HS-27A (cell line): ENCODE measurements around the gene CALML5.

Experiments
- DNase-seq: peaks from one replicate; pipeline ENCODE4 v3.0.0-alpha.2; 2012; ENCODE audit warnings: low read depth, missing footprints

The CALML5 gene, protein sequence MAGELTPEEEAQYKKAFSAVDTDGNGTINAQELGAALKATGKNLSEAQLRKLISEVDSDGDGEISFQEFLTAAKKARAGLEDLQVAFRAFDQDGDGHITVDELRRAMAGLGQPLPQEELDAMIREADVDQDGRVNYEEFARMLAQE

DNA sequence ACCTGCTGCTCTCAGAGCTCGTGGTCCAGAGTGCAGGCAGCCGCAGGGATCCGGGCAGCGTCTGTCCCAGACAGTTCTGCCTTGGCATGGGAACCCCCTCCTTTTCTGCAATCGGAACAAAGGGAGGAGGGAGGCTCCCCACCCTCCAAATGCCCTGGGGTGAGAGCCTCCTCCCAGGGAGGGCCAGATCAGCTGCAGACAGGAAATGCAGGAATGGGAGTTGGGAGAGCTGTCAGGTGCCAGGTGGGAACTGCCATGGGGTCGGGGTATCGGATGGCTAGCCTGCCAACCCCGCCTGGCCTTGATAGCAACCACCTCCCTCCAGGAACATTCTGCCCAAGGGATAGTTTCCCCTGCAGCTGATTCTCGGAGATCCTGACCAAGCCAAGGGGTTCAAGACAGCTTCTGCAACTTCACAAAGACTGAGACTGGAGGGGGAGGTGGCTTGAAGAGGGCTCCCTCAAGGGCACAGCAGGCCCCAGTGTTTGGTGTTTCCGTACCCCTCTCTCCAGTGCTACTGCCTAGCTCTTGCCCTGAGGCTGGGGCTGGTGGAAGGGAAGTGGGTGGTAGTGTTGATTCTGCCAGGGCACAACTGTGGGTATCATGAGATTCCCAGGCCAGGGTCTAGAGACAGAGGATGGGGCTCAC, at the start of gene CALML5:
Gene CALML5, minus strand, starts transcription at position 78 of the 648 bp plus-strand sequence. CDS start 132 bp downstream, outside the sequence.
- no peak for DNase-seq

DNA sequence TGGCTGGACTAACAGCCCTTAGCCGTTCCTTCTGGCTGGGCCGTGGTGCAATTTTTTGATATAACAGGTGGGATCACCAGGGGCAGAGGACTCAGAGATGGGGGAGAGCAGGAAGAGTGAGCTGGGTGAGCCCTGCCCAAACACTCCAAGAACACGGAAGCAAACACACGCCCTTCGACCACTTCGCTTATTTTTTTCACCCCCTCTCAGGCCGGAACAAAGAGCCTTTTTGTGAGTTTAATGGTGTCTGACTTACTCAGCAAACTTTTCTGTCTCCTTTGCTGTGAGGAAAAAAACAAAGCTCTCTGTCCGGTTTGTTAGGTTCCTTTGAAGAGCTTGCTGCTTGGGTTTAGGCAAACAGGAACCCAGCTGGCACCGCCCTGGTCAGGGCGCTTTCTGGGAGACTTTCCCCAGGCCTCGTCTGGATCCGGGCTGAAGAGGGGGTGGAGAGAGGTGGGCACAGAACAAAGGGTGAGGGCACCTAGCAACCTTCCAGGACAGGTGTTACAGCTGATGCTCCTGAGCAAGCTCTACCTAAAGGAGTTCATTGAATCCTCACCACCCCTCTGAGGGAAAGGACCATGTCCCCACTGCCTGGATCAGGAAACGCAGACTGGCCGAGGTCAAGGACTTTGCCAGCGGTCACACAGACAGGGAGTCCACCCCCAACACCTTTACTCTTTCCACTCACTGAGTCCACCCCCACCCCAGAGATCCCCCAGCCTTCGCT, 48.7 kb upstream of the CALML5 start:
- no peak for DNase-seq

DNA sequence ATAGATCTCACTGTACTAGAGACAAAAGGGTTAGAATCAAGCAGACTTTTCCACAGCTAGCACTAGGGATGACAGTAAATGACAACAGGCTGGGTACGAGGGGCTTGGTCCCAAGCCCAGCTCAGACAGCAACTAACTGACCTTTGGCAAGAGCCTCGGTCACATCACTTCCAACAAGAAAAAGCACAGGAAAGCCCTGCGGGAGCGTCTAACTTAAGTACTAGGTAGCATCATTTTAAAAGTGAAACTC, 48.2 kb upstream of the CALML5 start:
- no peak for DNase-seq

DNA sequence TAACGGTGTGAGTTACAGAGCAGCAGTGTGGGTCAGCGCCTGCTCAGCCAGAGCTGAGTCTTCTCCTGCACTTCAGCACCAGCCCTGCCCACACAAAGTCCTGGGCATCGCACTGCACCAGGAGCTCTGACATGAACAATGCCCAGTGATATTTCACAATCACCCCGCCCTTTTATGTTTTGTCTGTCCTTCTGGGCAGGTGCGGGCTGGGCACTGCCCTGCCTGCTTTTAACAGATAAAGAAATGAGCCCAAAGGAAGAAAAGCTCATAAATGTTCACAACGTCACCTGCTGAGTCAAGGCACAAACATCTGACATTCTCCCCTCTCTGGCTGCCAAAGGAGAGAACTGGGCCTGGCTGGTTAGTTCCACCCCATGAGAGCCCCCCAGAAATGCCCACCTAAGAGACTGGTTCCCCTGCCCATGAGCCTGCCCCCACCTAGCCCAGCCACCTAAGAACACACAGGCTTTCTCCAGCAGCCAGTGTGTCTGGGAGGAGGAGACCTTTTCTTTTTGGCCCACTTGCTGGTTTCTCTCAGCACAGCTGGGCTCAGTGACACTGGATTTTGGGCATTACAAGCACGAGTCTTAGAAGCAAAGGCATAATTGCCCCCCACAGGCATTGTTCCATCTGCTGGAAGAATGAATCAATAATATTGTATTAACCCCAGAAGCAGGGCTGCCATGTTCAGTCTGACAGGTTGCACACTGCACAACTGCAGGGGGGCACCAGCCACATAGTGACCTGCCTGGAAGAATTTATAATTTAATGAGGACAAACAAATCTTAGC, 47.7 kb upstream of the CALML5 start:
- DNase-seq, result no peak

DNA sequence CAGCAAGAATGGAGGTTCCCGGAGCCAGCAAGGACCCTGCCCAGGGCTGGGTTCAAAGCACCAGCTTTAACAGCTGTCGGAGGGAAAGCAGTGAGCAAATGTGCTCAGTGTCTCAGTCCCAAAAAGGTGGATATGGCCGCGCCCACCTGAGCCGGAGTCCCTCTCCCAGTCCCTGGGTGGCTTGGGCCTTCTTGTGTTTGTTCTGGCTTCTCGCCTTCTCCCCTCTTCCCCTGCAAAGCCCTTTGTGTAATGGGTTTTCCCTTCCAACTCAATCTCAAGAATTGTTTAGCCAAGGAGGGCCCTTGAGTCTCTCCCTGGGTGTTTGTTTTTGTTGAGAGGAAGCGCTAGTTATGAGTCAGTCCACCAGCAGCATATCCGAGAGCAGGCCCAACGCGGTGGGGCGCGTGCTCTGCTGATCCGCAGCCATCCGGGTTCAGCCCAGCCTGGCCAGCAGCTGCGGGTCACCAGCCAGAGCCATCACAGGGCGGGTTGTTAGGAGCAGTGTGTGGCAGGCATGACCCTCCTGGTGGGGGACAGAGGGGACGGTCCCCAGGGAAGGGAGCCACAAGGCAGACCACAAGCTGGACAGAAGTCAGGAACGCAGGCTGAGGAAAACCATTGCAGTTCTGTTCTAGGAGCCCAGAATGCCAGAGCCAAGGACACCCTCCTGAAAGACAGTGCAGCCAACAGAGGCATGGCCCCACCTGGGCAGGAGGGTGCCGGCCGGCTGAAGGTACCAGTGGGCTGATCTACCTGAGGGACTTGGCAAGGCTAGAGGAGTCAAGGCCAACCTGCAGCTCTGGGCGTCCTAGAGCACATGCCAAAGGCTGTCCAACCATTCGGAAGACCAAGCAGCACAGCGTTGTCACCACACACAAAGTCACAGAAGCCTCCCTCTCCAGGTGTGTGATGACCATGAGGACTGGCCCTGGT, 46.7 kb upstream of the CALML5 start:
- DNase-seq, result no peak

DNA sequence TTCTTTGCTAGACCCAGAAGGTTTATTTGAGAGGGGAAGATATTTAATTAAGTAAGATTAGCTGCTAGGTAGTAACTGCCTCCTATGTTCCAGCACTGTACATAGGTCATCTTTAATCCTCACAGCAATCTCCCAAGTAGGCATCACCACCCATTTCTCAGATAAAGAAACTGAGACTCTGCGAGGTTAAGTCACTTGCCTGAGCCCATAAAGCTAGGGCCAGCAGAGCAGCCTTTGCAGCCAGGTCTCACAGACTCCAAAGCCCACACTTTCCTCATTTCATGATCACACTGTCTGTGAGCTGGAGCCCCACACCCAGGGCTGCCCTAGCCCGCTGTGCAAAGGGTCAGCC, 46.0 kb upstream of the CALML5 start:
- DNase-seq, result no peak

DNA sequence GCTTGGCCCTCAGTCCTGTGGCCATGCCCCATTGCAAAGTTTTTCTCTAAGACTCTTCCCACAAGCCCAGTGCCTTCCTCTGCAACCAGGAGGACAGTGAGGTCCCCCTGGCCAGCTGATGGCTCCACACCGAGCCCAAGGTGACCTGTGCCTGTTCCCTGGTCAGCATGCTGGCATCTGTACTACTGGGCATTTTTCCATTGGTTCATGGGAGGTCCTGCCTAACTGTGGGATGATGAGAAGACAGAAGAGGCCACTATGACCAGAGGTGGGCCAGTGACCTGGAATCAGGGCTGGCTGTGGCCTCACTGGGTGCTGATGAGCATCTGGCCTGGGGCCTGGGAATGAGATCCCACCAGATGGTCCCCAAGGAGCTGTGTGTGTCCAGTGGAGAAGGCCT, 45.6 kb upstream of the CALML5 start:
- DNase-seq, result no peak

DNA sequence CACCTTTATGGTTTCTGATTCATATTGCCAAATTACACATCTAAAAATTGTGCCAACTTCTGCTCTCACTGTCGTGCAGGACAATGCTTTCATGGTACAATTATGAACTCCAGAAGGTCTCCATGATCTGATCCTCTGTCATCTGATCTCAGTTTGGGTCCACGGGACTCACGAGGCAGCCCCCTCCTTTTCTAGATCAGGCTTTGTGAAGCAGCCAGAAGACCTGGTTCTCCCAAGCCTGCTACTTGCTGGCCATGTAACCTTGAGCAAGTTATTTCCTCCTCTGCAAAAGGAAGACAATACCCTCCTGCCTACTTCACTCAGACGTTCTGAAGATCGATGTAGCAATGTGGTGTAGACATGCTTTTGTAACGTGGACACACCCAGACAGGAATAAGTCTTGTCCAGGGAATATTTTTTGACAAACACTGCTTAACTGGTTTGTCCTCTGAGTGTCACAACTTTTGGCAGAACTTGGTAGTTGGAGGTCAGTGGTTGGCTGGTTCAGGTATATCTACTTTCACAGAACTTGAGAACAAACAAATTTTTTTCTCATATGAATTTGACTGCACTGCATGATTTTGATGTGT, 44.9 kb upstream of the CALML5 start:
- no peak for DNase-seq

DNA sequence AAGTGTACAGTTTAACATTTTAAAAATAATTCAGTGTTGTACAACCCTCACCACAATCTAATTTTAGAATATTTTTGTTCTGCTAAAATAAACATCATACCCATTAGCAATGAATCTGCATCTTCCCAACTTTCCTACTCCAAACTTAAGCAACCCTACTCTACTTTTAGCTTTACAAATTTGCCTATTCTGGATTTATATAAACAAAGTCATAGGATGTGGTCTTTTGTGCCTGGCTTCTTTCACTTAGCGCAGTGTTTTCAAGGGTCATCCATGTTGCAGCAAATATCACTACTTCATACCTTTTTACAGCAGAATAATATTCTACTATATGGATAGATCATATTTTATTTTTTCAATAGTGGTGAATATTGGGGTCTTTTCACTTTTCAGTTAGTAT, 44.3 kb upstream of the CALML5 start:
- no peak for DNase-seq

DNA sequence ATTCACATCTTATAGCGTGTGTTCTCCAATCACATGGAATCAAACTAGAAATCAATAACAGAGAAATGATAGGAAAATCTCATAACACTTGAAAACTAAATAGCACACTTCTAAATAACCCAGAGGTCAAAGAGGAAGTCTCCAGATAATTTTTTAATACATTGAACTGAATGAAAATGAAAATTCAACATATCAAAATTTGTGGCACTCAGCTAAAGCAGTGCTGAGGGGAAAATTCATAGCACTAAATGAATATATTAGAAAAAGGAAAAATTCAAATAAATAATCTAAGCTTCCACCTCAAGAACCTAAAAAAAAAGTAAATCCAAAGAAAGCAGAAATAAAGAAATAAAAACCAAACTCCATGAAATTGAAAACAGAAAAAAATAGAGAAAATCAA, 42.7 kb upstream of the CALML5 start:
- DNase-seq, result no peak

DNA sequence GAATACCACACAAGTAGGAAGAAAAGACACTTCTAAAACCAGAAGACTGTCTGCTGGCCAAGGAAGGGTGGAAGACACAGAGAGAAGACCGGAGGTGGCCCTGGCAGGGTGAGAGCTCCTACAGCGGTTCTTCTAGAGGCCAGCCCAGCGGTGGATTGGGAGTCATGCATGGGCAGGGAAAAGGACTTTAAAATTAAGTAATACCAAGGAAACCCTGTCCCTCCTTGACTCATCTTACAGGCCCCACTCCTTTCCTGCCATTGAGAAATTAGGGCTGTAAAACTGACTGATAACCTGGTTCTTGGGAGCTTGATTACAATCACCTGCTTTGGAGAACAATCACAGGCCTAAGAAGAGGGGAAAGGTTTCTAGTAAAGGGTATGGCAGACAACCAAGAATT, 41.5 kb upstream of the CALML5 start:
- DNase-seq, result no peak

DNA sequence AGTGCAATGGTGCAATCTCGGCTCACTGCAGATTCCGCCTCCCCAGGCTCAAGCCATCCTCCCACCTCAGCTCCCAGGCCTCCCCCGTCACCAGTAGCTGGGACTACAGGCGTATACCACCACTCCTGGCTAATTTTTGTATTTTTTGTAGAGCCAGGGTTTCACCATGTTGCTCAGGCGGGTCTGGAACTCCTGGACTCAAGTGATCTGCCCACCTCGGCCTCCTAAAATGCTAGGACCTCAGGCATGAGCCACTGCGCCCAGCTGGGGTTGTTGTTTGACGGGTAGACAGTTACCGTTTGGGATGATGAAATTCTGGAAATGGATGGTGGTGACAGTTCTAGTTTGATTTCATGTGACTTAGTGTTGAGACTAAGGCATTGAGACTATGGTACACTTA, 40.7 kb upstream of the CALML5 start:
- no peak for DNase-seq

DNA sequence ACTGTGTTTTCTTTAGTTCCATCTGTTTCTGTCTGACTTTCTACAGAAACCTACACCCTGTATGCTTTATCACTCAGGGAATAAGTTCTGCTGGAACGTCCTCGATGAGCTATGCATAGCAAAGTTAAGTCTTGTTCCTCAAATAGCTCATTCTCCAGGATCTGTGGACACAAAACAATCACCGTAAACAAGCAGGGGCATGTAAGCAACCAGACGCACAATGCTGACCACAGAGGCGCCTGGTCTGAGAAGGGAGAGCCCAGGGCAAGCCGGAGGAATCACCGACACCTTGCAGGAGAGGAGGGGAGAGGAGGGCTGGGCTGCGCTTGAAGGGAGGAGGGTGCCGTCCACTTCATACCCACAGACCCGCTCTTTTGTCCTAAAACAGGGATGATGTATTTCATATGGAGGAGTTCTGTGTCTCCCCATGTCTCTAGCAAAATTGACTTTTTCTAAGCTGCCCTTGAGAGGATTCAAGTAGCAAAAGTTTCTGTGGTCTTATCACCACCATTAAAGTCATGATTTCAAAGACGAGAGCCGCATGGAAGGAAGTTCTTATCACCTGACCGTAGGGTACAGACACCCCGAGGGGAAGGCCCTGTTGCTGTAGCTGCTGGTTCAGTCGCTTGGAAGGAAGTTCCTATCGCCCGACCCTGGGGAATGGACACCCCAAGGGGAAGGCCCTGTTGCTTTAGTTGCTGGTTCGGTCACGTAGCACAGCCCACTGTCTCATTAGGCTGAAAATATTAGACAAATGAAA, 39.7 kb upstream of the CALML5 start:
- no peak for DNase-seq

DNA sequence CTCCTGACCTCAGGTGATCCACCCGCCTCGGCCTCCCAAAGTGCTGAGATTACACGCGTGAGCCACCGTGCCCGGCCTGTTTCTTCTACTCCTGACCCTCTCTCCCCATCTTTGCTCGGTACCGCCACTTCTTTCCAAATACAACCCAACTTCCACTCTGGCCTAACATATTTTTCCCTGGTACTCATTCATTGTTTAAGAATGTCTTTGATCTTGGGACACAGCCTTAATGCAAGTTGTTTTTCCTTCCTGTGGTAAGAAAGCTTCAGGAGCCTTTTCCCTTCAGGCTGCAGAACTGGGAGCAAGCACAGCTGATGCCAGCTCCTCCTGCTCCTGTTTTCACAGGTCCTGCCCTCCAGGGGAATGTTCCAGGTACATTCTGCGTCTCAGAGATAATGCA, 39.1 kb upstream of the CALML5 start:
- no peak for DNase-seq

DNA sequence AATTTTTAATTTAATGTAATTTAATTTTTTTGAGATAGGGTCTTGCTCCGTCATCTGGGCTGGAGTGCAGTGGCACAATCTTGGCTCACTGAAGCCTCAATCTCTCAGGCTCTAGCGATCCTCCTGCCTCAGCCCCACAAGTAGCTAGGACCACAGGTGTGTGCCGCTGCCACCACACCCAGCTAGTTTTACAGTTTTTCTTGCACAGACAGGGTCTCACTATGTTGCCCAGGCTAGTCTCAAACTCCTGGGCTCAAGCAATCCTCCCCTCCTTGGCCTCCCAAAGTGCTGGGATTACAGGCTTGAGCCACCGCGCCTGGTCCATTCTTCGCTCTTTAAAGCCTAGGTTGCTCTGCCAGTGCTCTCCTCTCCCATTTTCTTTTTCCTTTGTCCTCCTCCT, 38.3 kb upstream of the CALML5 start:
- no peak for DNase-seq

DNA sequence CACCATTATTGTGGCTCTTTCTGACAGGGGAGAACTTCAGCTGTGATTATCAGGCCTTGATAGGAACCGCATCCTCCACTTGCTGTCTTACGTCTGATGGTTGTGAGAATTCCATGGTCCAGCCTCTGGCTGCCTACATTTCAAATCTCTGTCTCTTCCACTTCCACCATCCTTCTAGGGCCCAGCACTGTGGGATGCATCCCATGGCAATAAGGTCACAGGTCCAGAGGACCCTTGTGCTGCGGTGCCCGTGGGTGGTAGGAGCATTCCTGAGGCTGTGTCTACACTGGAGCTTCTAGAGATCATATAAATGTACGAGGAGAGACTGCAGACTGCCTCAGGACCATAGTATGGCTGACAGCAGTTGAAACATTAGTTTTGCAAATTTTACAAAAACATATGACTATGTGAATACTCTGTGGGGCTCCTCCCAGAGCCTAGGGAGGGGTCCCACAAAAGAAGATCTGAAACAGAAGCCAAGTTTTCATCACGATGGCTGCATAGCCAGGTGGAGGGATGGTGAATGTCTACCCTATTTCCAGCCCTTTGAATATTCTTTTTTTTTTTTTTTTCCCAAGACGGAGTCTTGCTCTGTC, 37.2 kb upstream of the CALML5 start:
- no peak for DNase-seq

DNA sequence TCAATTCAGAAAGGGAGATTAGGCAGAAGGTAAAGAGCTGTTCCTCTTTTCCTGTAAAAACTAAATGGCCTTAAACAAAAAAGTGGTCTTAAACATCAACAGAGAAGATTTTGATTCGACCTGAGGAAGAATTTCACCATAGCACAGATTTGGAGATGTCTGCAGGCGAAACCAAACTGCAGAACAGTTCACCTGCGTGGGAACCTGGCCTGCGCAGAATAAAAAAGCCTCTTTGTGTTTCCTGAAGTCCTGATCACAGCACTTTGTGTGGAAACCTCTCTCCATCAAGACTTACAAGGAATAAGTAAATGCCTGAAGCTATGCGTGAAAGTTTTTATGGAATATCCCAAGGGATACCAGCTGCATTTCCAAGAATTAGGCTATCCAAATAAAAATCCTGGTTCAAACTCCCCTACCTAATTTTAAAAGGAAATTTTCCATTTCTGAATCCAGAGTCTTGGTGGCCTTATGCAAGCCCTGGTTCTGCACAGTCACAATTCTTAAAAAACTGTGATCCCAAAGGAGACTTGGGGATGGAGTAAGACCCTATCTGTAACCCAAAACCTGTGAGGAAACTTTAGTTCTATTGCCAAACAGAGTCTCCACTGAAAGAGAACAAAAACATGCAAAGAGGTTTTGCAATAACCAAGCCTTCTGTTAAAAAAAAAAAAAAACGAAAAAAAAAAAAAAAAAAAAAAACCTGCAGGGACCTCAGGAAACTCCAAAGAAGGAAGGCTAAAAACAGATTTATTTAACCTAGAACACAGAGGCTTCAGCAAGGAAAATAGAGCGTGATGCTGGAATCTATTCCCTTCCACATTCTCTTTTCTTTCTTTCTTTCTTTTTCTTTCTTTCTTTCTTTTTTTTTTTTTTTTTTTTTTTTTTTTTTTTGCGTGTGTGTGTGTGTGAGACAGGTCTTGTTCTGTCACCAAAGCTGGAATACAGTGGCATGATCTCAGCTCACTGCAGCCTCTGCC, 35.8 kb upstream of the CALML5 start:
- DNase-seq, result no peak

DNA sequence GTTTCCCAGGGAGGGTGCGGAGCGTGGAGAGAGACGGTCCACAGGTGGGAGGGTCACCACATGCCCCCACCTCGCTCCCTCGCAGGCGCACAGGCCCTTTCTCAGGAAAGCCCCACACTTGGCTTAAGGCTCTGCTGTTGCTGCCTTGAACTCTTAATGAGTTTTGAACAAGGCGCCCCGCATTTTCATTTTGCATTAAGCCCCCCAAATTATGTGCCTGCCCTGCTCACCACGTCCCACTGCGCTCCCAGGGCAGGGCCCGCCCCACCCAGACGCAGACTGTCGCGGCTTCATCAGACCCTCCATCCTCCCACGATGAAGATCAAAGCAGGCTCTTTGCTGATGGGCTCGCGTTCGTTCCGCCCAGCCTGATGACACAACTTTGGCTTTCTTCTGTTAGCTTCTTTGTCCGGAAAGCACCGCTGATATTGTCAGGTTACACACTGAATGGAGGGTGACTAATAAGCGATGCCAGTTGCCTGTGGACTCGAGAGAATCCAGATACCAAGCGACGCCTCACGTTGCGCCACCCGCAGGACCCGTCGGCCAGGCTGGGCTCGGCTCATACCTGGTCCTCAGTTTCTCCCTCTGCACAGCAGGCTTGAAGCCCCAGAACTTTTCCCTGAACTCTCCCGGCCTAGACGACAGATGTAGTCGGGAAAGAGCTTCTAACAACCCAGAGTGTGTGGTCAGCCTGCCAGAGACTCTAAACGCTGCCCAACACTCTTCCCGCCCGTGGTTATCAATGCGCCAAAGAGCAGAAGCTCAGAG, 34.9 kb upstream of the CALML5 start:
- DNase-seq, result no peak
